SHP77 (cell line): ENCODE measurements around the gene CDRT15L2.
"Not testable (repeated sequence)": the region's sequence is repeated elsewhere in the genome, so short reads cannot be mapped to it uniquely, and the experiment has no call there.

ENCODE experiments used
- DNase-seq, 2 experiments: peaks; one replicate each; lab custom pipeline; 2025; lab: John Stamatoyannopoulos, UW

The CDRT15L2 gene

GRCh38 chr17:20575071-20575470, 4.5 kb upstream of the CDRT15L2 start:
- DNase-seq: not testable (repeated sequence)

DNA sequence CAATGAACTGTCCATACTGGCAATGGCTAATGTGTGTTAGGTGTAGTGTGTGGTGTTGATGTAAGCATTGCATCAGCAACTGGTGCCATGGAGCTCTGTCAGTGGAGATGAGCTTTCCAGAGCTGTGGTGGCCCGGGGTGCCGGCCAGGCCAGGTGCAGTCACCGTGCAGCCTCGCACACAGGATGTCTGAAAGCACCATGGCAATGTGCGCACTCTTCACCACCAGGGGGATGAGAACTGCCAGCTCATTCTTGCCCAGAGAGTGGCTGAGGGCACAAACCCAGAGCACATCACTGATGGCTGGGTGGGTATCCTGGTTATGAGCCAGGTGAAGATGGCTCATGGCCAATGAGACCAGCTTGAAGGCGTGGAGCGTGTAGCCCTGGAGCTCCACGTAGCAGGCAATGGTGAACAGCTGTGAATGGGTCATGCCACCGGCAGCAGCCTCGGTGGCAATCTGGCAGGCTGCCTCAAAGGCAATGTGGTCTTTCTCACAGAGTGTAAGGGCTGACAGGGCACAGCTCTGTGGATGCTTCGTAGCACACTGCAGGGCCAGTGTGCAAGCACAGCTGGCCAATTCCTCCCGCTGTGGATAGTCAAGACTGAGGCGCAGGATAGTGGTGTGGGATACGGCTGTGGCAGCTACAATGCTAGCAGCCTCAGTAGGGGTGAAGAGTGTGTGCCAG, 4.5 kb downstream of the CDRT15L2 start:
- not testable (repeated sequence) for DNase-seq

DNA sequence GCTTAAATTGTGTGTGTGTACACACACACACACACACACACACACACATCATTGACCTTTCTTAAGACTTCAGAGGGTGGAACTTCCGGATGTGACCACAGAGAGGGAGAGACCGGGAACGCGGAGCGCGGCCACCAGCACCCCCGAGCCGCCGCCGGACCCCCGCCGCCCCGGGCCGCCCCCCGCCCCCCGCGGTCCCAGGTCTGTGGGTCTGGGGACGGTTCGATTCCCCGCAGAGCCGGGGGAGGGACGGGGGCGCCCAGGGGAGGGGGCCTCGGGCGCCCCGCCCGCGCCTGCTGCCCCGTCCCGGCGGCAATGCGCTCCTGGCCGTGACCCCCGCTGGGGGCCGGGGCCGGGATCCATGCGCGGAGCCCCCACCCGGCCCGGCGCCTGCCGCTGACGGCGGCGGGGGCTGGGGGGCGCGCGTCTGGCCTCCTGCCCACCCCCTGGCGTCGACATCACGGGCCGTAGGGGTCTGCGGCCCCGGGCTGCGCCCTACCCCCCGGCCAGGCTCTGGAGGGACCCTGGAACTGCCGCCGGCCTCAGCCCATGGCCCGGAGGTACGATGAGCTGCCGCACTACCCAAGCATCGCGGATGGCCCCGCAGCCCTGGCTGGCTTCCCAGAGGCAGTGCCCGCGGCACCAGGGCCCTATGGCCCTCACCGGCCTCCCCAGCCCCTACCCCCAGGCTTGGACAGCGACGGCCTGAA, 9.4 kb downstream of the CDRT15L2 start:
- not testable (repeated sequence) for DNase-seq

GRCh38 chr17:20589454-20589810, 9.9 kb downstream of the CDRT15L2 start:
- not testable (repeated sequence) for DNase-seq

DNA sequence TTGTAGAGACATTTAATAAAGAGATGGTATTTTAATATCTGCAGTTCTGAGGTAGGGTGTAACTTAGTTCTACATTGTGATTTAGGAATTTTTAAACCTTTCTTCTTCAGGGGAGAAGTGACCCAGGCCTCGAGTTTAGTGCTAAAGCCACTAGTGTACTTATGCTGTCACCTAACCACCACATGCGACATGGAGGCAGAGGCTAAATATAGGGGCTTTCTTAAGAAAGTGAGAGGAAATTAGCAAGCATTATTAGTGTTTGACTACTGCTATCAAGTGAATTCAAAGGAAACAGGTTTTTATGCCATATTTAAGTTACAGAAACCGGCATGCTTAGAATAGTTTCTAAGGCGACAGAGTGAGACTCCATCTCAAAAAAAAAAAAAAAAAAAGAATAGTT, 11.5 kb downstream of the CDRT15L2 start:
- DNase-seq: not testable (repeated sequence)

GRCh38 chr17:20605568-20605967, 26.0 kb downstream of the CDRT15L2 start:
- DNase-seq: not testable (repeated sequence)

DNA sequence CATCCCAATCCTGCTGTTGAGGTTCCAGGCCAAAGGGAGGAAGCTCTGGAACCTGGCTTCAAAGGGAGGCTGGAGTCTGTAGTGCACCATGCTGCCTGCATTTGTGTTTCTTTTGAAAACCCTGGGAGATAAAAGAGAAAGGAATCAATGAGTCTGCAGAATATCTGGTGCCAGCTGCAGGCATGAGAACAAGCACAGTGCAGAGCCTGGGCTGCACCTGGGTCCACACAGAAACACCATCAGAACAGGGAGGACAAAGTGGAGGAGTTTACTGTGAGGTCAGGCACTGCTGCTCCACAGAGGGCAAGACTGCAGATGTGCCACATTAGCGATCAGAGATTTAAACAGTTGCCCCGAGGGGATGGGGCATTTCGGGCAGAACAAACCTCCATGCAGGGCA, 30.0 kb downstream of the CDRT15L2 start:
- DNase-seq: not testable (repeated sequence)

DNA sequence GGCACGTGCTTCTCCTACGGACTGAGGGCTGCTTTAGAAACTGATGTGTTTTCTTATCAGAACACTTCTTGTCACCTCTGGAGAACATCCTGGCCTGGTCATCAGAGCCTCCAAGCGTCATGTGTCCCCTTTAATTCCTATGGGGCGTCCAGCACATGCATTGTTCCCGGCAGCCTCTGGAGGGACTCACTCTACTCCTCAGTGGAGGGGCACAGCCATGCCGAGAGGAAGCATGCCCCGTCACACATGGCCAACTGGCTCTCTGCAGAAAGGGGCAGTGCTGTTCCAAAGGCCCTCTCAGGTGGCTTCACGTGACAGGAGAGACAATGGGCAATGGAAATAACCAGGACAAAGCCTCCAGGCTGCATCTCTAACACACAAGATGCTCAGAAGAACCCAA, 31.8 kb downstream of the CDRT15L2 start:
- no peak for DNase-seq

DNA sequence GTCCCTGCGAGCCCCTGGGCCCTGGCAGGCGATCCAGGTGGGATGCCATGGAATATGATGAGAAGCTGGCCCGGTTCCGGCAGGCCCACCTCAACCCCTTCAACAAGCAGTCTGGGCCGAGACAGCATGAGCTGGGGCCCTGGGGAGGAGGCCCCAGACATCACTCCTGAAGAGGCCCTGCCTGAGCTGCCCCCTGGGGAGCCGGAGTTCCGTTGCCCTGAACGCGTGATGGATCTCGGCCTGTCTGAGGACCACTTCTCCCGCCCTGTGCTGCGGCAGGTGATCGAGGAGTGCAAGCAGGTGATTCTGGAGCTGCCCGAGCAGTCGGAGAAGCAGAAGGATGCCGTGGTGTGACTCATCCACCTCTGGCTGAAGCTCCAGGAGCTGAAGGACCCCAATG, 33.1 kb downstream of the CDRT15L2 start:
- DNase-seq: no peak

DNA sequence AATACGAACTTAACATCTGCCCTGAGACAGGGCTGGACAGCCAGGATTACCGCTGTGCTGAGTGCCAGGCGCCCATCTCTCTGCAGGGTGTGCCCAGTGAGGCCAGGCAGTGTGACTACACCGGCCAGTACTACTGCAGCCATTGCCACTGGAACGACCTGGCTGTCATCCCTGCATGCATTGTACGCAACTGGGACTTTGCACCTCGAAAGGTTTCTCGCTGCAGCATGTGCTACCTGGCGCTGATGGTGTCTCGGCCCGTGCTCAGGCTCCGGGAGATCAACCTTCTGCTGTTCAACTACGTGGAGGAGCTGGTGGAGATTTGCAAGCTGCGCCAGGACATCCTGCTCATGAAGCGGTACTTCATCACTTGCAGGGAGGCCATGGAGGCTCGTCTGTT, 33.7 kb downstream of the CDRT15L2 start:
- DNase-seq: no peak

DNA sequence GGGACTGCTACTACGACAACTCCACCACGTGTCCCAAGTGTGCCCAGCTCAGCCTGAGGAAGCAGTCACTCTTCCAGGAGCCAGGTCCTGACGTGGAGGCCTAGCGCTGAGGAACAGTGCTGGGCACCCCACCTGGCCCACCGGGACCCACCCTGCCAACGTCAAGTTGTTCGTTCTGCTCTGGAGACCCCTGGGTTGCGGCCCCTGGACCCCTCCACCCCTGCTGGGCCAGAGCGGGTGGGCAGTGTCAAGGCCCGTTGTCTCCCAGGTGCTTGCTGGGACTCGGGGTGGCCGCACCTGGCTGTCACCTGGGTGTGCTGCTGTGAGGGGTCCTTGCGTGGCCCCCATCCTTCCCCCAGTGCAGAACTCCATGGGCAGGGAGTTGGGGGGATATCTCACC, 34.4 kb downstream of the CDRT15L2 start:
- DNase-seq: no peak

GRCh38 chr17:20615461-20615860, 35.9 kb downstream of the CDRT15L2 start:
- not testable (repeated sequence) for DNase-seq
